Dermis blood vessel endothelial cell (primary cell): ENCODE data around the gene CRB3. TPM values are rescaled to one million over a fixed set of nuclear protein-coding genes. Genes with fewer than 3 reads are reported as not detected.
A peak's percentile ranks its signal among the peaks of the same experiment; 100 is the strongest.
"Not testable (repeated sequence)": the region's sequence is repeated elsewhere in the genome, so short reads cannot be mapped to it uniquely, and the experiment has no call there.

ENCODE experiments used
- DNase-seq: peaks from one replicate; pipeline ENCODE4 v3.0.0; 2010
- total RNA-seq: library from RNA; depleted of rRNA; stranded (reverse); fragments of >200 nt; gene quantifications from 2 replicates; pipeline ENCODE4 v1.2.3, GENCODE V29; 2014

CRB3 gene
- not detected in 2 replicates for total RNA-seq

DNA sequence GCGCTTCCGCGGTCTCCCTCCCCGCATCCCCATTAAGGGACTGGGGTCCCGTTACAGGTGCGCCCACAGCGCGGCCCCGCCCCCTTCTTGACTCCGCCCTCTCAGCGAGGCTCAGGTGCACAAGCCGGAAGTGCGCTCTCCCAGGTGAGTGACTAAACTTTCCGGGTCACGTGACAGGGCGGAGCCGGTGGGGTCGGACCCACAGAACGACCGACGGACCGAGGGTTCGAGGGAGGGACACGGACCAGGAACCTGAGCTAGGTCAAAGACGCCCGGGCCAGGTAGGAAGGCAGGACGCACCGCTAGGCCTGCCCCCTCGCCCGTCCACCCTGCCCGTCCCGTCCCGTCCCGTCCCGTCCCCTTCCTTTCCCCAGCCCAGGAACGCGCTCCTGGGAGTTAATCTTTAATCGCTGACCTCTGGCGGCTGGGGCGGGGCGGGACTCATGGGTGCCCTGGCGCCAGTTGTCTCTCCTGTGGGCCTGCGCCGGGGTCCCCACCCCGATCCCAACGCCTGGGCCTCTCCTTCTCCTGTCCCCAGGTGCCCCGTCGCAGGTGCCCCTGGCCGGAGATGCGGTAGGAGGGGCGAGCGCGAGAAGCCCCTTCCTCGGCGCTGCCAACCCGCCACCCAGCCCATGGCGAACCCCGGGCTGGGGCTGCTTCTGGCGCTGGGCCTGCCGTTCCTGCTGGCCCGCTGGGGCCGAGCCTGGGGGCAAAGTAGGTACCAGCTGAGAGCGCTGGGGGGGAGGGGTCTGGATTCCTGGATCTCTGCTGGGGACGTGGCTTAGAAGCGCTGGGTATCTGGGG lies at the start of gene CRB3:
Gene CRB3, plus strand, starts transcription at position 202 of the 804 bp plus-strand sequence. Its CDS starts 431 bp downstream, at position 633.
- no peak for DNase-seq

DNA sequence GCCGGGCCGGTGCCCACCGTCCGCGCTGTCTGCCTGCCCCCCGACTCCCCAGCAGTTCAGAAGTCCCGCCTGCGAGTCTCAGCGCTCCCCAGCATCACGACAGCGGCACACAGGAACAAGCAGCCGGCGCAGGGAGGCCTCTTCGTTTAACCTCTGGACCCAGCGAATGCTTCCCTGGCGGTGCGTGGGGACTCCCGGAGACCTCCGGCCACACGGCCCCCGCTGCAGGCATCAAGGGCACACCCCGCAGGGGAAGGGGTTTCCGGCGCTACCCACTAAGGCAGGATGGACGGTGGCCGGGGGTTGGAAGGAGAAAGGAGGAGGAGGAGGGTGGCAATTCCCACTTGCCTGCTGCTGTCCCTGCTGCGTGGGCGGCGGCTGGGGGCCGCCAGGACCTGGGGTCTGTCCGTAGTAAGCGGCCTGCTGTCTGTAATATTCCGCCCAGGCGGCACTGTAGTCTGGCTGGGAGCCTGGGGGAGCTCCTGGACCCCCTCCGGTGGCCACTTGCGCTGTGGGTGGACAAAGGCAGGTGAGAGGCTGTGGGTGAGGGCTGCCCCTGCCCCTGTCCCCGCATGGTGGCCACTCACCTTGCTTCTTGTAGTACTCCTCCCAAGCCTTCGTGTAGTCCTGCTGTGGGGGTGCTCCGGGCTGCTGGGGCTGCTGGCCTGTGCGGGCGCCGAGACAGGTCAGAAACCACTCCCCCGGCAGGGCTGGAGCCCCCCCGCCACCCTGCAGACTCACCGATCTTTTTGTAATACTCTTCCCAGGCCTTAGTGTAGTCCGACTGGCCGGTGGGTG lies 49.1 kb upstream of the CRB3 start:
- no peak for DNase-seq

DNA sequence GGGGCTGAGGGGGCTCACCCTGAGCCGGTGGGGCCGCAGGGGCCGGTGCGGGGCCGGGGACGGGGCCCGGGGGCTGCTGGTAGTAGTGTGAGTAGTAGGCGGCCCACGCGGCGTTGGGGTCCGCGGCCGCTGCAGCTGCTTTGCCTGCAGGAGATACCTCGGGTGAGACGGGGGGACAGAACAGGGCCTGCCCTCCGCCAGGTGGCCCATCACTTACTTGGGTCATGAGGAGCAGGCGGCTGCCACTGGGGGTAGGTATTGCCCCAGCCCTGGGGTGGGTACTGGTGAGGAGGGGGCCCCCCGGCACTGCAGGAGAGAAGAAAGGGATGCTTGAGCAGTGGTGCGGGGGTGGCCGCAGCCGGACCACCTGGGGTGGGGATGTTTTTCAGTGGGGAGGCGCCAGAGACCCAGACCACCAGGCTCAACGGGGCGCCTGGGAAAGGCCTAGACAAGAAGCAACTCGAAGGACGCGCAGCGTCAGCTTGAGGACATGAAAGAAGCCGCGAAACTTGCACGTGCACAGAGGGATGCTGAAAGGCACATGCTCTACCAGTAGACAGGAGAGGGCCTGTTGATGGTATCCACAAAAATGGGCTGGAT lies 48.4 kb upstream of the CRB3 start:
- DNase-seq, result no peak

DNA sequence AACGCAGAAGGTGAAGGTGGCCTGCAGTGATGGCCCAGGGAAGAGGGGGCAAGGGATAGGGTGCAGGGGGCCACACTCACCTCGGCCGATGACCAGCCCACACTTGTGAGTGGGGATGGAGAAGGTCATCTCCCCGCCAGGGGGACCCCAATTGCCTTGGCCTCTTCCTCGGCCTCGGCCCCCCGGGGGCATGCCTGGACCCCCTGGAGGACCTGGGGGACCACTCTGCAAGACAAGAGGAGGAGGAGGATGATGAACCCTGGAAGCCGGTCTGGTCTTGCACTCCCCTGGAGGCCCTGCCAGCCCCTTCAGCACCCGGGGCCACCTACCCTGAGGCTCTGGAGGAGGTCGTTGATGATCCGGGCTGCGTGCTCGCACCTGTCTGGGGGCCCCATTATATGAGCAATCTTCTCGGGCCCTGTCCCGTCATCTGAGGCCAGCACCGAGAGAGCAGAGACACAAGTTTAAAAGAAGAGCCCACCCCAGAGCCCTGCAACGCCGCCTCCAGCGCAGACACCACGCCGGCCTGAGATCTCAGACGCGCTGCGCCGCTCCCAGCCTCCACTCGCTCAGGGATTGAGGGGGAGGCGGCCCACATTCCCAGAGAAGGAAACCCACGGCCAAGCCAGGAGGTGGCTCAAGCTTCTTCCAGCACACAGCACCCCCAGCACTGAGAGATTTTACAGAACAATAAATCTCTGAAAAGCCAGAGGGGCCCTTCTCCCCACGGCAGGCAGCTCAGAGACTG lies 47.2 kb upstream of the CRB3 start:
- DNase-seq, result no peak

GRCh38 chr19:6417713-6418561 lies 46.1 kb upstream of the CRB3 start:
- peak; percentile 61 for DNase-seq

DNA sequence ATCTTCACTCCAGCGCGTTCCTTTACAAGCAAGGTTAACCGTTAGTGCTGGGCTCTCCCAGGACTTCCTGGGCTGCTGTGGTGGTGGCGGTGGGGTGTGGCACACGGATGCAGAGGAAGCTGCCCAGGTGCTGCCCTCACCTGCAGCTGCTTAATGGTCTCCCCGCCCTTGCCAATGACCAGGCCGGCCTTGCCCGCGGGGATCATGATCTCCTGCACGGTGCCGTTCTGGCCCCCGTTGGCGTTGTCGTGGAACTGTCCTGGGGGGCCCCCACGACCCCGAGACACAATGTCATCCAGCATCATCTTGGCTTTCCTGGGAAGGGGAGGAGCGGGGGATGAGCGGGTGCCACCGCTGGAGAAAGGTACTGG lies 45.5 kb upstream of the CRB3 start:
- DNase-seq, result no peak

- DNase-seq, result no peak
These were observed 42.7 kb upstream of the CRB3 start for GRCh38 chr19:6421075-6422014.

GRCh38 chr19:6423499-6424194 lies 40.4 kb upstream of the CRB3 start:
- DNase-seq, result peak; percentile 71

DNA sequence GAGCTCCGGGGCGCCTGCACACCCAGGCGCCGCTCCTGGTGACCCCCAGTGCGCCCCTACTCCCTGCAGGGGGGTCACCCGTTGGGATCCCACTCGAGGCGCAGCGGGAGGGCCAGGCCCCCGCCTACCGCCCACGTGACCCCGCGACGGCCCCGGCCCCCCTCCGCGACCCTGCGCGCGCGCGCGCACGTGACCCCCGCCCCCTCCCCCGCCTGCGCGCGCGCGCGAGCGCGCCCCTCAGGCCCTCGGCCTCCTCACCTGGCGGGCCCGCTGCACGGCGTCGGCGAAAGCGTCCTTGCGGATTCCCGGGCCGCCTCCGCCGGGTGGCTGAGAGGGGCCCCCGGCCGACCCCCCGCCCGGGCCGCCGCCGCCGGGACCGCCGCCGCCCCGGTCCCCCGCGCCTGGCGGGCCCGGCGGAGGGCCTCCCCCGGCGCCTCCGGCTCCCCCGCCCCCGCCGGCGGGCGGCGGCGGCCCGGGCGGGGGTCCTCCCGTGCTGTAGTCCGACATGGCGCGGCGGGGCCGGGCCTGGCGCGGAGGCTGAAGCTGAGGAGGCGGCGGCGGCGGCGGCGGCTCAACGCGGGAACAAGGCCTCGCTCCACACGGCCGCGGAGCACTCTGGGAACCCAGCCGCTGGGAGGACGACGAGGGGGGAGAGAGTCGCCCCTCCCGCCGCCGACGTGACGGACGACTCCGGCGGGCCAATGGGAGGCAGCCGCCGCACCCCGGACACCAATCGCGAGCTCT lies 39.7 kb upstream of the CRB3 start, which contains the start of gene KHSRP:
Gene KHSRP, minus strand, starts transcription at position 617 of the 744 bp plus-strand sequence. Its CDS starts 110 bp downstream, at position 507.
- peak; percentile 41 for DNase-seq

DNA sequence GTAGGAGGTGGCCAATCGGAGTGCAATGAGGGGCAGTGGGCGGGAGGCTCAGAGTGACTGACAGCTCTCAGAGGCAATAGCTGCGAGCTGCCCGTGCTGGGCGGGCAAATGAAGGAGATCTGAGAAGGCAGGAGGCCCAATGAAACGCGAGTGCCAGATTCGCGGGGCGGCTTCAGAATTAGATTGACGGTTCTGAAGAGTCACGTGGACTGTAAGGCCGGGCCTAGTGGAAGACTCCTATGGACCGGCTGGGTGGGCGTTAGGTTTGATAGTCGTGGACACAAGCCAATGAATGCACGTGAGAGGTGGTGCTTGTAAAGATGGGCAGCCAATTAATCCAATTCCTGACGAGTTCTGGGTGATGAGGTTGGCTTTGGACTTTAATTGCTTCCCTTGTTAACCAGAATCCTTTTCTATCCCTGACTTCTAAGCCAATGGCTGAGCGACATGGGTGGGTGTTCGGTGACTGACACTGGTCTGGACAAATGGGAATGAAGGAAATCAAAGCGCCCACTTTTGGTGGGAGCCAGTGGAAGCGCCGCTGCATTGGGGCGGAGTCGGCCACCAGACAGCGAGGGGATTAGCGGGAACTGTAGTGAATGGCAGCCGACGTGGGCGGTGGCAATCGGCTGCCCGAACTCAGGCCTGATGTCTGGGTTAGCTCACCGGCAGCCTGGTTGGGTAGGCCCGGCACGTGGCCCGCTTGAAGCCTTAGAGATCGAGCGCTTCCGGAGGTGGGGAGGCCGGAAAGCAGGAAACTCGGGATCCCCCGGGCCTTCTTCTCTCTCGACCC lies 38.9 kb upstream of the CRB3 start:
- peak; percentile 100 for DNase-seq

DNA sequence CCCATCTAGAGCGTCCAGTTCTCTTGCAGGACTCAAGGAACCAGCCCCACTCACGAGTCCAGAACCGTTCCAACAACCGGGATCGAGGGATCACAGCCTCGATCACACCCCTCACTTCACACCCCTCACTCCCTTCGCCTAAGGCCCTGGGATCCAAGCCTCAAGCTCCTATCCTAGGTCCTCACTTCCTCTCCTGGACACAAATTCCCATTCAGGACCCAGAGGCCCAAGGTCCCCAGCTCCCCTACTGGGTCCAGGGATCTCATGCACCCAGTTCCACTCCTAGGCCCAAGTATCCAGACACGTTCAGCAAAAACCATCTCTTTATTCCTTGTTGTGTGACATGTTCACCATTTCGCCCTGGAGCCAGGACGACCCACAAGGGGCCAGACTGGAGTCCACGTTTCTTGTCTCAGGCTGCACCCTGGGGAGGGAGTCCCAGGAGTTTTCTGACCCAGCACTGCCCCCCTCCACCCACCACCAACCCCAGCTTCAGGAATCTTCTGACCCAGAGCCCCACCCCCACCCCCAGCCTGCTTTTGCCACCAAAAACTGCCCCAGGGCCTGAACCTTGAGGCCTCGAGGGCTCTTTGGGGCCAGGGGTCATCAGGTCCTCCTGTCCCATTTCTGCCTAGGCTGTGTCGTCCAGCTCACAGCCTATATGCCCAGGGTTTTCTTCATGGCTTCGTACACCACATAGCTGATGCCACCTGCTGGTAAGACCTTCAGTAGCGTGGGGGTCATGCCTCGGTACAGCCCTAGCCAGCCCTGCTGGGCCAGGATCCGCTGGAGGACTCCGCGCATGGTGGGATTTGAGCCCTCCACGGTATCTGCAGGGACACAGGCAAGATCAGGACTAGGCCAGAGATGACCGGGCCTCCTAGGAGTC lies 38.1 kb upstream of the CRB3 start:
- DNase-seq, result peak; percentile 28

- no peak for DNase-seq
These were observed 36.9 kb upstream of the CRB3 start for GRCh38 chr19:6427131-6427530.

GRCh38 chr19:6428692-6429418 lies 35.2 kb upstream of the CRB3 start:
- not testable (repeated sequence) for DNase-seq

GRCh38 chr19:6429419-6430221 lies 34.5 kb upstream of the CRB3 start:
- DNase-seq, result no peak

DNA sequence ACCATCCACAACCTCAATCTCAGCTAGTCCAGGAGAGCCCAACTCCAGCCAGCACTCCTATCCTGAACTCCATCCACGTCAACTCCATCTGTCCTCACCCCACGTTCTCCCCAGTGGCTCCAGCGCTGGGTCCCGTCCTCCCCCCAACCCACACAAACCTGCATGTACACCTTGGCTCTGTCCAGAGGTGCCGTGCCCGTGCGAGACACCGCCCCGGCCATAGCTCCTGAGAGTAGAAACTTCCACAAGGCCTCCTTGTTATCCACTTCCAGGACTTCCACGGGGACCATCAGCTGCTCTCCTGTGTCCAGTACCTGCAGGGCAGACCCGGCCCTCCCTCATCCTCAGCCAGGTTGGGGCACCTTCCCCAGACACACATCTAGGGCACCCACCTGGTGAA lies 32.2 kb upstream of the CRB3 start:
- DNase-seq, result no peak

GRCh38 chr19:6433165-6433564 lies 30.9 kb upstream of the CRB3 start:
- no peak for DNase-seq
